ENCODE measurements around the gene TMCO4. TPM values are rescaled to one million over a fixed set of nuclear protein-coding genes. Genes with fewer than 3 reads are reported as not detected.

The TMCO4 gene
- total RNA-seq, 1 donor from 2014 or later = 14.0 TPM

DNA sequence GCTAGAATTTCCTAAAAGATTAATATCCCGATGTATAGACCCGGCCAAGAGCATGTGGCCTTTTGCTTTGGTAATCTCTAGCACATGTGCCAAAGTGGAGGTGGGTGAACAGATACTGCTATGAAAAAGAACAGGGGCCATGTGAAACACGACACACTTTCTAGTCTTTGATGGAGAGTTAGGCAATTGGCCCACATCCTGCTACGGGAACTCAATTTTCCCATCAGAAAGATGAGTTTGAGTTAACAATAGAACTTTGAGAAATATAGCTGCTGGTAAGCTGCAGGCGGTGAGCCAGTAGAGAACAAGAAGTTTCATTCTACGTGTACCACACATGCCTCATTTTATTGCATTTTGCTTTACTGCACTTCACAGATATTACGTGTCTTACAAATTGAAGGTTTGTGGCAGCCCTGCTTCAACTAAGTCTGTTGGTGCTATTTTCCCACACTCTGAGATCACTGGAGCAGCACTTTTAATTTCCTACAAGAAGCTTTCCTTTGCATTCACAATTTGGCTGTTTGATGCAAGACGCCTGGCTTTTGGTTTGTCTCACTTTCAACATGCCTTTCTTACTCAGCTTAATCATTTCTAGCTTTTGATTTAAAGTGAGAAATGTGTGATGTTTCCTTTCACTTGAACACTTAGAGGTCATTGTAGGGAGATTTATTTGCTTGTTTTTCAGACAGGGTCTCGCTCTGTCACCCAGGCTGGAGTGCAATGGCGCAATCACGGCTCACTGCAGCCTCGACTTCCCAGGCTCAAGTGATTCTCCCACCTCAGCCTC lies 88.7 kb downstream of the TMCO4 start:
- peak; percentile 3 for DNase-seq (ENCODE audit: low spot score)
- Mint-ChIP-seq H3K9me3 (no peaks in the 10 kb centered on the region), H3K27me3 (ENCODE audit: insufficient read depth) (no peaks in the 10 kb centered on the region), H3K36me3 (ENCODE audit: low read depth) (peaks cover 9% of the 10 kb centered on the region), H3K4me3 (peak overlapping the region; percentile 70), H3K27ac (peak overlapping the region; percentile 87), H3K4me1 (ENCODE audit: low read depth) (peaks cover 23% of the 10 kb centered on the region)
- intact Hi-C loops (cut with micrococcal nuclease) = loop anchor here (1.0 to 2.0 kb wide), 3 partner anchors 89 to 171 kb away; partner anchors contain the start of gene OTUD3

DNA sequence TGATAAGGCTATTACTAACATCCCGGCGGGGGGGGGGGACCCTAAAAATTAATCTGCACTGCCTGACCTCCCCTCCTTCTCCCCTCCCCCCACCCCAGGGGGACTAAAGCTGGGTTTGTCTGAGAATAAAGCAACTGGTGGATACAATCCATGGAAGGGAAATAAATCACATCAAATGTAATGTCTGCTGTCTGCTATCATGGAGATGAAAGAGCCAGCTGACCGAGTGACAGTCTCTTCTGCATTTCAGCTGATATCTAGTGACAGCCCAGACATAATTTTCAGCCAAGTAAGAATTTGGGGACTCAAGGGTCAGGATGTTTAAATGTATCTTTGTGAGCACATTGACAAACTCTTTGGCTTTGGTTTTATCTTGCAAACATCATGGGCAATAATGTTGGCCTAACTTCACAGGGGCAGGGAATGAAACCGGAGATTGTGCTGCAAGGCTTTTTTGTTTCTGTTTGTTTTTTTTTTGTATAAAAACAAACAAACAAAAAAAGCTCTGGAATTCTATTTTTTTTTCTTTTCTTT lies 90.4 kb downstream of the TMCO4 start:
- intact Hi-C loops (cut with micrococcal nuclease) = no loop called here
- DNase-seq (ENCODE audit: low spot score) = no peak
- Mint-ChIP-seq H3K27ac (no peak overlapping the region), H3K27me3 (ENCODE audit: insufficient read depth) (no peaks in the 10 kb centered on the region), H3K9me3 (no peaks in the 10 kb centered on the region), H3K36me3 (ENCODE audit: low read depth) (peaks cover 5% of the 10 kb centered on the region), H3K4me3 (no peak overlapping the region), H3K4me1 (ENCODE audit: low read depth) (peaks cover 15% of the 10 kb centered on the region)

DNA sequence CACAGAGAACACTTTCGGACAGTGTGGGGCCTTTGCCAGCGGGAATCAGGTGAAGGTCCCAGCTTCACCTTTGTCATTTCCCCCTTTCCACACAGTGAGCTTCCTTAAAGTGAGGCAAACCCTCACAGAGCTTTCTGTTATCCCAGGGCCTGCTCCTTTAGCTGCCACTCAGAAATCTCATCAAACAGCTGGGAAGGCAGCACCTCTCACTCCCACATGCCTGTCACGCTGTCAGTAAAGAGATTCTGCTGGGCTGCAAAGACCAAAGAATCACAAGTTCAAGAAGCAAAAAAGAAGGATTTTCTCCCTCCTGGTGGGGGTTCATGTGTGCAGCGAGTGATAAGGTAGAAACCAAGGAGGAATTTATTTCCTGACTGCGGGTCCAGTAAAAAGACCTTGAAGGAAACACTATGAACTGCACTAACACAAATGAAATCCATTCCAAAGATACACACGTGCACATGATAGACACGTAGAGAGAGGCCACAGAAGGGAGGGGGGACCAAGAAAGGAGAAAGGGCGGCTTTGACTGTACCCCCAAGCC lies 91.1 kb downstream of the TMCO4 start:
- Mint-ChIP-seq H3K27me3 (ENCODE audit: insufficient read depth) (no peaks in the 10 kb centered on the region), H3K4me1 (ENCODE audit: low read depth) (peaks cover 15% of the 10 kb centered on the region), H3K36me3 (ENCODE audit: low read depth) (peaks cover 4% of the 10 kb centered on the region), H3K4me3 (no peak overlapping the region), H3K9me3 (no peaks in the 10 kb centered on the region), H3K27ac (no peak overlapping the region)
- intact Hi-C loops (cut with micrococcal nuclease) = no loop called here
- no peak for DNase-seq (ENCODE audit: low spot score)

DNA sequence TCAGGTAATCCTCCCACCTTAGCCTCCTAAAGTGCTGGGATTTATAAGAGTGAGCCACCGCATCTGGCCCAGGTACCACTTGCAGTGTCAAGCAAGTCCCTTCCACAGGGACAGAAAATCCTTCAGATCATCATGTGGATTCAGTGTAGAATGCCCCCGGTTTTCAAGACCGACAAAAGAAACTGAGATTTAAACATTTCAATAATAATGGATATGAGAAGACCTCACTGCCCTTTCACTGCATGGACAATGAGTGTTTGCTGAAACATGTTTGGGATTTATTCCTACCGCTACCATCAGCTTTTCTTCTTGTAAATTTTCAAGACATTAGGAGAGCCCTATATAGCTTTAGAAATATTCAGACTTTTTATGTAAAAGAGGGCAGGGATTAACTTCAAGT lies 93.6 kb downstream of the TMCO4 start:
- Mint-ChIP-seq H3K4me1 (ENCODE audit: low read depth) (peaks cover 11% of the 10 kb centered on the region), H3K27me3 (ENCODE audit: insufficient read depth) (no peaks in the 10 kb centered on the region), H3K36me3 (ENCODE audit: low read depth) (peaks cover 4% of the 10 kb centered on the region), H3K27ac (no peak overlapping the region), H3K9me3 (no peaks in the 10 kb centered on the region), H3K4me3 (no peak overlapping the region)
- no peak for DNase-seq (ENCODE audit: low spot score)
- intact Hi-C loops (cut with micrococcal nuclease) = no loop called here

DNA sequence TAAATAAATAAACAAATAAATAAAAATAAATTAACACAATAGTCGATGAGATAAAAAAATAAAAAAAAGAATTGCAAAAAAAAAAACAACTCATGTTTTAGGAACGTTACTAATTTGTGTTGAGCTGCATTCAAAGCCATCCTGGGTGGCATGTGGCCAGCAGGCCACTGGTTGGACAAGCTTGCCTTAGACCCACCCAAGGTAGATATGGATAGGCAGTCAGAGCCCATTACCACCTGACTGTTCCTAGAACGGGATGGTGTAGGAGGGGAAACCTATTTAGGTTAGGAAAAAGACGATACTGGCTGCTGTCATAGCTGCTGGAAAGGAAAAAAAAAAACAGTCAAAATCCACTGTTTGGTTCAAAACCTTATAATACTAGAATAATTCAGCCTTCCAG lies 94.3 kb downstream of the TMCO4 start:
- no peak for DNase-seq (ENCODE audit: low spot score)
- H3K36me3 Mint-ChIP-seq (ENCODE audit: low read depth) = peaks cover 2% of the 10 kb centered on the region
- H3K9me3 Mint-ChIP-seq = no peaks in the 10 kb centered on the region
- H3K4me1 Mint-ChIP-seq (ENCODE audit: low read depth) = peaks cover 5% of the 10 kb centered on the region
- no peaks in the 10 kb centered on the region for H3K27me3 Mint-ChIP-seq (ENCODE audit: insufficient read depth)
- no peak overlapping the region for H3K4me3 Mint-ChIP-seq
- intact Hi-C loops (cut with micrococcal nuclease) = no loop called here
- no peak overlapping the region for H3K27ac Mint-ChIP-seq

DNA sequence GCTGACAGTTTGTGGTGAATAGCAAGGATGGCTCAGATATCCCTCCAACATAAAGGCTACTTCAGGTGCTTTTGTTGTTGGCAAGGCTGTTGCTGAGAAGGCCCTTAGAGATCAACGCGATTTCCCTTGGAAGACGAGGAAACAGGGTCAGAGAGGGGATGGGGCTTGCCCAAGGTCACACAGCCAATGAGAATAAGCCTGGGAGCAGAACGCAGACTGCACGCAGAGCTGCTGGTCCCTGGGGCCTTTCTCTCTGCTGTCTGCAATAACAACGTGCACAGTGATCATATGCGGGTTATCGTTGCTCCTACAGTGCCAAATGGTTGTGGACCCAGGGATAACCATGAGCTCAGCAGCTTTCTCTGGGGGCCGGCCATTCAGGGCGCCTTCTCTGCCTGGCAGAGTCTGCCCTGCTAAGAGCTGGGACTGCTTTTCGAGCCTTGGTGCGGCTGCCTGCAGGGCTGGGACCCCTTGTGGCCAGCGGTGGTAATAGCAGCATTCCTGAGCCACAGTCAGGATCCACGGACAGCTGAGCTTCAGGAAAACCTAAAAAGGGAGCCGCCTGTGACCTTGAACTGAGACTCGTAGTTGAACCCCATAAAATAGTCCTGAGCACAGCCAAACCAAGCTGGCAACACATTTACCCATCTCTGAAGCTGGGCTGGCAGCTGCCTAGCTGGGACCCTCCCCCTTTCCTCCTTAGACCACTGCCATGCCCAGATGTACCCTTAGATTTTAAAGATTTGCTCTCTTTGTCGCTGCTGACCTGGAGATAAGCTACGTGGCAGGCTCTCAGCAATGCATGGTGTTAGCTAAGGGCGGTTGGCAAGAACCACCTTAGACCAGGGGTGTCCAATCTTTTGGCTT lies 95.2 kb downstream of the TMCO4 start:
- H3K36me3 Mint-ChIP-seq (ENCODE audit: low read depth) = no peaks in the 10 kb centered on the region
- no peaks in the 10 kb centered on the region for H3K4me1 Mint-ChIP-seq (ENCODE audit: low read depth)
- DNase-seq (ENCODE audit: low spot score) = no peak
- no peaks in the 10 kb centered on the region for H3K9me3 Mint-ChIP-seq
- intact Hi-C loops (cut with micrococcal nuclease) = loop anchor here (1.0 kb wide), 1 partner anchor 43 kb away; no protein-coding TSS in a partner anchor
- H3K27me3 Mint-ChIP-seq (ENCODE audit: insufficient read depth) = no peaks in the 10 kb centered on the region
- H3K27ac Mint-ChIP-seq = no peak overlapping the region
- no peak overlapping the region for H3K4me3 Mint-ChIP-seq

DNA sequence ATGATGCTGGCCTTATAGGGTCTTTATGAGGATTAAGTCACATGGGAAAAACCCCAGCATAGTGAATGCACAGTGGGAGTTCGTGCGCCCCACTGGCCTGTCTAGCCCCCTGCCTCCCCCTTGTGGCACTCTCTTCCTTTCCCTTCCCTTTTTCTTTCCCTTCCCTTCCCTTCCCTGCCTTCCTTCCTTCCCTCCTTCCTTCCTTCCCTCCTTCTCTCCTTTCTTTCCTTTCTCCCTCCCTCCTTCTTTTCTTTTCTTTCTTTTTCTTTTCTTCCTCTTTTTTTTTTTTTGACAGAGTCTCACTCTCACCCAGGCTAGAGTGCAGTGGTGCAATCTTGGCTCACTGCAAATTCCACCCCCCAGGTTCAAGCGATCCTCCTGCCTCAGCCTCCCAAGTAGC lies 96.4 kb downstream of the TMCO4 start:
- no peaks in the 10 kb centered on the region for H3K36me3 Mint-ChIP-seq (ENCODE audit: low read depth)
- no peaks in the 10 kb centered on the region for H3K27me3 Mint-ChIP-seq (ENCODE audit: insufficient read depth)
- intact Hi-C loops (cut with micrococcal nuclease) = no loop called here
- no peaks in the 10 kb centered on the region for H3K9me3 Mint-ChIP-seq
- no peak overlapping the region for H3K27ac Mint-ChIP-seq
- H3K4me1 Mint-ChIP-seq (ENCODE audit: low read depth) = no peaks in the 10 kb centered on the region
- no peak for DNase-seq (ENCODE audit: low spot score)
- no peak overlapping the region for H3K4me3 Mint-ChIP-seq

DNA sequence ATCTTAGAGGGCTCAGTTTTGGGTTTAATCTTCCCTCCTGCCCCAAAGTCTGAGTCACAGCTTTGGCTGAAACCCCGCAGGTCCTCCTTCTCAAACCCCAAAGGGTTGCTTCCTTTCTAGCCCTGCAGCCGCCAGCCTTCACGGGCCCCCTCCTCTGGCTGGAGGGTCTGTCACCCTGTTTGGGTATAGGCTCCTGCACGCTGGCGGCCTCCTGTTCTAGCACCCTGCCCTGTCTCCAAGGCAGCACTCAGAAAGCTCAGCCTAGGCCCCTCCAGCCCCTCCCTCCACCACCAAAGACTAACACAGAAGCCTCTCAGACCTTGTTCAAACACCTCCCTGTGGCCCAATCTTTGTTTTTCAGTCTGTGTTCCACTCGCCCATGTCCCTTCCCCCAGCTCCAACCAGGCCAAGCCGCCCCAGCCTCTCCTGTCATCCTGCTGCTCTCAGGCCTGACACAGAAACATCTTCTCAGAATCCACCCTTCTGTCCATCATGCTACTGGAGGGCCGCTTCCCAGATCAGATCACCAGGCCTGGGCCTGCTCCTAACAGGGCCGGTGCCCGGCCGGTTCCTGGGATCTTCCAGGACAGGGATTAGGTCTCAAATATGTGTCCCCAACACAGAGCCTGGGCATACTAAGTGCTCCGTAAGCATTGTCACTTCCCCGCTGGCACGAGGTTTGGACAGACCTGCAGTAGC lies 99.5 kb downstream of the TMCO4 start:
- Mint-ChIP-seq H3K27me3 (ENCODE audit: insufficient read depth) (no peaks in the 10 kb centered on the region), H3K9me3 (no peaks in the 10 kb centered on the region), H3K36me3 (ENCODE audit: low read depth) (no peaks in the 10 kb centered on the region), H3K4me1 (ENCODE audit: low read depth) (no peaks in the 10 kb centered on the region), H3K4me3 (no peak overlapping the region), H3K27ac (no peak overlapping the region)
- intact Hi-C loops (cut with micrococcal nuclease) = no loop called here
- no peak for DNase-seq (ENCODE audit: low spot score)

DNA sequence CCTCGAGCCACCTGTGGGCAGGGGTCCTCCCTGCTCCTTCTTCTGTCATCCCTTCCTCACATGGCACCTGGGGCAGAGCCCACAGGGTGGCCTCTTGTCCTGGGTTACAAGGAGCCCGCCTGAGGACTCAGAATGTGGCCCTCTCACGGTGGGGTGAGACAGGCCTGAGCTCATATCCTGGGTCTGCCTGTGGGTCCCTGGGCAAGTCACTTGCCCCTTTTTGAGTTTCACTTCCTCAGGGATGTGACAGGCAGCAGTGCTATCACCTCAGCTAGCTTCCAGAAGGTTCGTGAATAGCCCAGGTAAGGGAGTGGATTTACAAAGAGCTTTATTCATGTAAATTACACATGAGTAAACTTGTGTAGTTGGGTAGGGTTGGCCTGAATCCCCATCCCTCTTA lies 101.5 kb downstream of the TMCO4 start:
- Mint-ChIP-seq H3K4me3 (no peak overlapping the region), H3K36me3 (ENCODE audit: low read depth) (no peaks in the 10 kb centered on the region), H3K27me3 (ENCODE audit: insufficient read depth) (no peaks in the 10 kb centered on the region), H3K9me3 (no peaks in the 10 kb centered on the region), H3K4me1 (ENCODE audit: low read depth) (no peaks in the 10 kb centered on the region), H3K27ac (no peak overlapping the region)
- DNase-seq (ENCODE audit: low spot score) = no peak
- intact Hi-C loops (cut with micrococcal nuclease) = no loop called here

DNA sequence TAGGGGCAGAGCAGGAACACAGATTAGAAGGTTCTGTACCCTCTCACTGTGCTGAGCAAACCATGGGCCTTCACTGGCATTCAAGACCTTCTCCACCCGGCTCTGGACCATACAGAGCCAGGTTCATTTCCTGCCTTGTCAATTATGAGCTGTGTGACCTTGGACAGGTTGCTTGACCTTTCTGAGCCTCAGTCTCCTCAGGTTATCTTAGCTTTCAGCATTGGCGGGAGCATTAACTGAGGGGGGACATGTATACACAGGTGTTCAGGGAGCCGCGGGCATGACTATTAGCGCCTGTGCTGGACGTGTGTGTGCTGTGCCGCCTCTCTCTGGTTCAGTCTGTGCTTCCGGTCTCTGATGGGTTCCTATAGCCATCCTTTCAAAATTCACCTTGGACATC lies 102.9 kb downstream of the TMCO4 start:
- H3K4me1 Mint-ChIP-seq (ENCODE audit: low read depth) = no peaks in the 10 kb centered on the region
- H3K9me3 Mint-ChIP-seq = no peaks in the 10 kb centered on the region
- peaks cover under 1% of the 10 kb centered on the region for H3K36me3 Mint-ChIP-seq (ENCODE audit: low read depth)
- H3K4me3 Mint-ChIP-seq = no peak overlapping the region
- DNase-seq (ENCODE audit: low spot score) = no peak
- intact Hi-C loops (cut with micrococcal nuclease) = no loop called here
- H3K27ac Mint-ChIP-seq = no peak overlapping the region
- H3K27me3 Mint-ChIP-seq (ENCODE audit: insufficient read depth) = no peaks in the 10 kb centered on the region

DNA sequence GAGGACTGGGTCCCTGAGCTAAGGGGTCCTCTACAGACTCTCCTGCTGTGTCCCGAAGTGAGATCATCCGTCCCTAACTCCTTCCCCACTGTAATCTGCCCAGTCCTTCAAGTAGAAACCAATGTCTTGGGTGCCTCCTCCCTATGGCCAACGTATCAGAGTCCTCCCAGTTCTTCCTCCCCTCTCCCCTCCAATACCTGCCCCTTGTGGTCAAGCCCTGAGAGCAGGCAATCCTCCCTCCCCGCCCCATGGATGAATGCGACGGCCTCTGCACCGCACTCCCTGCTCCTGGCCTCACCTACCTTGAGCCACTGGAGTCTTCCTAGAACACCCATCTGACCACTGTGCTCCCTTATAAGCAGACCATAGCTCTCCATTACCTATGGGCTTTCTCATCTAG lies 103.9 kb downstream of the TMCO4 start:
- Mint-ChIP-seq H3K27ac (no peak overlapping the region), H3K27me3 (ENCODE audit: insufficient read depth) (no peaks in the 10 kb centered on the region), H3K4me1 (ENCODE audit: low read depth) (no peaks in the 10 kb centered on the region), H3K4me3 (no peak overlapping the region), H3K9me3 (no peaks in the 10 kb centered on the region), H3K36me3 (ENCODE audit: low read depth) (peaks cover 8% of the 10 kb centered on the region)
- intact Hi-C loops (cut with micrococcal nuclease) = no loop called here
- DNase-seq (ENCODE audit: low spot score) = no peak

DNA sequence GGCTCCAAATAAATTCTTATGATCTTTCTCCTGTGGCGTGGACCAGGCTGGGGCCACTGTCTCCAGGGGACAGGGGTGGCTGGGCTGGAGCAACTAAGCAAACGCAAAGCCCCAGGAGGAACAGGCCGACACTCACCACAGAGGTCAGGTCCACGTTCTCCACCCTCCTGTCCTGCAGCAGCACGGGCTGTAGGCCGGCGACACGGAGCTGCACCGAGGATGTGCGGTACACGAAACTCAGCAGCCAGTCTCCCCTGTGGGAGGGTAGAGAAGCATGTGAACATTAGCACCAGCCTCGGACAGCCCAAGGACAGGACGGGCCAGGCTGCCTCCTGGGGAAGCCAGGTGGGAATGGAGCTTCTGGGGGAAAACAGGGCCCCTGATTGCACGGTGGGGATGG lies 105.4 kb downstream of the TMCO4 start:
- H3K27me3 Mint-ChIP-seq (ENCODE audit: insufficient read depth) = no peaks in the 10 kb centered on the region
- no peak for DNase-seq (ENCODE audit: low spot score)
- peaks cover 13% of the 10 kb centered on the region for H3K36me3 Mint-ChIP-seq (ENCODE audit: low read depth)
- no peak overlapping the region for H3K27ac Mint-ChIP-seq
- H3K4me1 Mint-ChIP-seq (ENCODE audit: low read depth) = no peaks in the 10 kb centered on the region
- H3K9me3 Mint-ChIP-seq = peaks cover 8% of the 10 kb centered on the region
- intact Hi-C loops (cut with micrococcal nuclease) = no loop called here
- H3K4me3 Mint-ChIP-seq = no peak overlapping the region
